Thyroid gland (tissue), 4 donors: ENCODE results near the gene PLSCR2. TPM values are rescaled to one million over a fixed set of nuclear protein-coding genes. Genes with fewer than 3 reads are reported as not detected.

ENCODE experiments used
- DNase-seq, 2 donors: peaks; one replicate each; pipeline ENCODE4 v3.0.0-alpha.2; 2019
- H3K27ac ChIP-seq, 3 donors: fragments of 200-600 bp; sonication (generic); 1 replicate in 2 of 3; 2 replicates in 1 of 3; pipeline ENCODE4 v1.5.1; 2016 to 2019; ENCODE audit warnings: mild to moderate bottlenecking in 1 of 3, moderate library complexity in 1 of 3
- H3K27me3 ChIP-seq: fragments of 200-600 bp; sonication (generic); one replicate; pipeline ENCODE4 v1.5.1; 2019
- H3K36me3 ChIP-seq, 2 donors: fragments of 200-600 bp; sonication (generic); one replicate each; pipeline ENCODE4 v1.5.1; 2016 to 2019
- H3K4me1 ChIP-seq, 2 donors: fragments of 200-600 bp; sonication (generic); one replicate each; pipeline ENCODE4 v1.5.1; 2017 to 2019
- H3K4me3 ChIP-seq, 3 donors: fragments of 200-600 bp; sonication (generic); replicated peaks in 1 of 3; 1 replicate in 2 of 3; 2 replicates in 1 of 3; pipeline ENCODE4 v1.5.1; 2016; ENCODE audit warnings: mild to moderate bottlenecking in 1 of 3
- H3K9me3 ChIP-seq: fragments of 200-600 bp; sonication (generic); one replicate; pipeline ENCODE4 v1.5.1; 2017
- POLR2A ChIP-seq, 2 donors: fragments of 450-650 bp; IDR thresholded peaks; one replicate each; pipeline ENCODE4 v1.6.1; 2017; ENCODE audit warnings: antibody characterized with exemption in 2 of 2, mild to moderate bottlenecking in 2 of 2, moderate library complexity in 1 of 2
- WGBS, 2 donors: methylation state at CpG; one replicate each; pipeline ENCODE4 v1.1.5; 2017; 5-methylcytosine and 5-hydroxymethylcytosine counted together
- intact Hi-C: fragments of 100-400 bp; cut with DNase I; formaldehyde crosslinking; loops from one replicate; pipeline ENCODE4 v1.15.1; 2023
- total RNA-seq, 4 donors: library from RNA; depleted of rRNA; stranded (reverse); fragments of >200 nt; gene quantifications; one replicate each; pipeline ENCODE4 v1.2.3, GENCODE V29; 2016
- TF ChIP-seq, protein P1 (sequence below), 6 experiments: fragments of 200-600 bp in 3 of 6; fragments of 450-650 bp in 3 of 6; sonication (generic) in 3 of 6; IDR thresholded peaks; one replicate each; pipeline ENCODE4 v1.5.1; 2016 to 2019; ENCODE audit warnings: antibody characterized with exemption in 6 of 6, mild to moderate bottlenecking in 2 of 6, inconsistent platforms in 1 of 6, moderate library complexity in 1 of 6

Gene PLSCR2
- total RNA-seq, 4 donors from 2014 or later = not detected

DNA sequence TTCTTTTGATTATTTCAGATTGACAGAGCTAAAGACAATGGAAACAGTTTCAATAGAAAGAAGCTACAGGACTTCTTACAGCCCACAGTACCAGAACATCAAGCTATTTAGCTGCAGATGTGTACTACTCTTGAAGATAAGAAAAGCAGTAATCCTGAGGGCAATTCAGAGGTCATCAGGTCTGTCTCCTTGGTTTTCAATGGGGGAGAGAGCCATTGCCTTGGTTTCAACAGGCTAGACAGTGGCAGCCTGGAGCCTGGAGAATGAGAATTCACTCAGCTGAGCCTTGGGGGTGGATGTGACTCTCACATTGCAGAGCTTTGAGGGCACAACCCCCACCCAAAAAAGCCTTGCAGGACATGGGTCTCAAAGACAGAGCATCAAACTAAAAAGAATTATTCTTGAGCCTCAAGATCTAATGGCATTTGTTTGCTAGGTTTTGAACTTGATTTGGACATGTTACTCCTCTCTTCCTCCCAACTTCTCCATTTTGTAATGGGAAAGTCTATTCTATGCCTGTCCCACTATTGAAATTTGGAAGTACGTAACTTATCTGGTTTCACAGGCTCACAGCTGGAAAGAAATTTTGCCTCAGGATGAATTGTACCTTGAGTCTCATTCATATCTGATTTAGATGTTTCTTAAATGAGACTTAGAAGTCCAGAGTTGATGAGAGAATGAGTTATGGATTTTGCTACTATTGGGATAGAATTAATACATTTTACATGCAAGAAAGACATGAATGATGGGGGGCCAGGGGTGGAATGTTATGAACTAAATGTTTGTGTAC is 38.2 kb upstream of the PLSCR2 start:
- DNase-seq = no peak
- peak overlapping the region in 1 of 3 donors; percentile 9 for H3K27ac ChIP-seq
- no peak overlapping the region for H3K4me3 ChIP-seq
- no peaks in the 10 kb centered on the region for H3K9me3 ChIP-seq
- TF ChIP-seq, protein P1, sequence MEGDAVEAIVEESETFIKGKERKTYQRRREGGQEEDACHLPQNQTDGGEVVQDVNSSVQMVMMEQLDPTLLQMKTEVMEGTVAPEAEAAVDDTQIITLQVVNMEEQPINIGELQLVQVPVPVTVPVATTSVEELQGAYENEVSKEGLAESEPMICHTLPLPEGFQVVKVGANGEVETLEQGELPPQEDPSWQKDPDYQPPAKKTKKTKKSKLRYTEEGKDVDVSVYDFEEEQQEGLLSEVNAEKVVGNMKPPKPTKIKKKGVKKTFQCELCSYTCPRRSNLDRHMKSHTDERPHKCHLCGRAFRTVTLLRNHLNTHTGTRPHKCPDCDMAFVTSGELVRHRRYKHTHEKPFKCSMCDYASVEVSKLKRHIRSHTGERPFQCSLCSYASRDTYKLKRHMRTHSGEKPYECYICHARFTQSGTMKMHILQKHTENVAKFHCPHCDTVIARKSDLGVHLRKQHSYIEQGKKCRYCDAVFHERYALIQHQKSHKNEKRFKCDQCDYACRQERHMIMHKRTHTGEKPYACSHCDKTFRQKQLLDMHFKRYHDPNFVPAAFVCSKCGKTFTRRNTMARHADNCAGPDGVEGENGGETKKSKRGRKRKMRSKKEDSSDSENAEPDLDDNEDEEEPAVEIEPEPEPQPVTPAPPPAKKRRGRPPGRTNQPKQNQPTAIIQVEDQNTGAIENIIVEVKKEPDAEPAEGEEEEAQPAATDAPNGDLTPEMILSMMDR (IDR thresholded peaks at IDR 0.05) = no peak
- TF ChIP-seq POLR2A (IDR thresholded peaks at IDR 0.05) = no peak
- 94 to 98% methylated on average over 1 of the region's 1 CpG for WGBS, 2 donors
- no peaks in the 10 kb centered on the region for H3K4me1 ChIP-seq
- H3K36me3 ChIP-seq = no peaks in the 10 kb centered on the region
- no peaks in the 10 kb centered on the region for H3K27me3 ChIP-seq
- intact Hi-C loops = no loop called here

GRCh38 chr3:146505516-146505915 is 36.2 kb upstream of the PLSCR2 start:
- intact Hi-C loops = no loop called here
- Histone ChIP-seq H3K27me3 (no peaks in the 10 kb centered on the region), H3K36me3 (no peaks in the 10 kb centered on the region), H3K4me1 (no peaks in the 10 kb centered on the region), H3K27ac (peak overlapping the region in 1 of 3 donors; percentile 32), H3K4me3 (no peak overlapping the region), H3K9me3 (no peaks in the 10 kb centered on the region)
- TF ChIP-seq, protein P1 (IDR thresholded peaks at IDR 0.05) = no peak
- TF ChIP-seq POLR2A (IDR thresholded peaks at IDR 0.05) = no peak
- no peak for DNase-seq
- 92 to 93% methylated on average over 1 of the region's 1 CpG for WGBS, 2 donors

DNA sequence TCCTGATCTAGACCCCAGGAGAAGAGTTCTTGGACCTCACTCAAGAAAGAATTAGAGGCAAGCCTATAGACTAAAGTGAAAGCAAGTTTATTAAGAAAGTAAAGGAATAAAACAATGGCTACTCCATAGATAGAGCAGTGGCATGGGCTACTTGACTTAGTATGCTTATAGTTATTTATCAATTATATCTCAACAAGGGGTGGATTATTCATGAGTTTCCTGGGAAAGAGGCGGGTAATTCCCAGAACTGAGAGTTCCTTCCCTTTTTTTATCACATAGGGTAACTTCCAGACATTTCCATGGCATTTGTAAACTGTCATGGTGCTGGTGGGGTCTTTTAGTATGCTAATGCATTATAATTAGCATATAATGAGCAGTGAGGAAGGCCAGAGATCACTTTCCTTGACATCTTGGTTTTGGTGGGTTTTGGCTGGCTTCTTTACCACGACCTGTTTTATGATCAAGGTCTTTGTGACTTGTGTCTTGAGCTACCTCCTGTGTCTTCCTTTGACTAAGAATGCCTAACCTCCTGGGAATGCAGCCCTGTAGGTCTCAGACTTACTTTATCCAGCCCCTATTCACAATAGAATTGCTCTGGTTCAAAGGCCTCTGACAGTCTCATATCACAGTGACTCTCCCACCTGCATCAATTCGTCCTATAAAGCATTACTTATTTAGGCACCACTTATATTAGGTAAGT is 35.3 kb upstream of the PLSCR2 start:
- intact Hi-C loops = no loop called here
- H3K4me1 ChIP-seq = no peaks in the 10 kb centered on the region
- no peaks in the 10 kb centered on the region for H3K9me3 ChIP-seq
- WGBS, 2 donors = 59 to 68% methylated on average over 3 of the region's 3 CpGs
- DNase-seq = no peak
- H3K27ac ChIP-seq = no peak overlapping the region
- H3K4me3 ChIP-seq = no peak overlapping the region
- TF ChIP-seq POLR2A (IDR thresholded peaks at IDR 0.05) = no peak
- TF ChIP-seq, protein P1 (IDR thresholded peaks at IDR 0.05) = no peak
- no peaks in the 10 kb centered on the region for H3K27me3 ChIP-seq
- H3K36me3 ChIP-seq = no peaks in the 10 kb centered on the region

DNA sequence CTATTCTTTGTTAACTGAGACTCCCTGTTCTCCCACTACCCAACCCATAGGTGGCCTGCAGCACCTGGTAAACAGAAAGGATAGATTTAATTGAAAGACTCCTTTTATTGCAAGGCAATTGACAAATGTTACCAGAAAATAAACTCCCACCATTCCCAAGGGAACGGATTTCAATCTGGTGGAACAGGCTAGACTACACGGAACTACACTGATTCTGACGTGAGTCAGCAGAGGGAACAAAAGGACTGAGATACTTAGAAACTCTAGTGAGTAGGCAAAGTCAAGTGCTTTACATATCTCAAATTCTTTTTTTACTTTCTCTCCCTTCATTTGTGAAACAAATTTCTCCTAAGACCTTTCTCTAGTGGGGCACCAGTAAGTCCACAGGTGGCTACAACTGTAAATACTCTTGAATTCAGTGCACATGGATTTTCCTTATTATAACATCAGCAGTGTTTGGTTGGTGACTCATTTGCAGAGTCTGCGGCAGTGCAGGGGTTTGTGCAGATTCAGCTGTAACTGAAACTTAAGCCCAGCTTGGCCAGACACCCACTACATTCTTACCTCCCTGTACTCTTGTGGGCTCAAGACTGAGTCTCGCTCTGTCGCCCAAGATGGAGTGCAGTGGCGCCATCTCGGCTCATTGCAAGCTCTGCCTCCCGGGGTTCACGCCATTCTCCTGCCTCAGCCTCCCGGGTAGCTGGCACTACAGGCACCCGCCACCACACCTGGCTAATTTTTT is 34.3 kb upstream of the PLSCR2 start:
- 89 to 91% methylated on average over 11 to 12 of the region's 12 CpGs for WGBS, 2 donors
- Histone ChIP-seq H3K9me3 (no peaks in the 10 kb centered on the region), H3K27ac (no peak overlapping the region), H3K36me3 (no peaks in the 10 kb centered on the region), H3K4me3 (no peak overlapping the region), H3K27me3 (no peaks in the 10 kb centered on the region), H3K4me1 (no peaks in the 10 kb centered on the region)
- intact Hi-C loops = no loop called here
- TF ChIP-seq, protein P1 (IDR thresholded peaks at IDR 0.05) = no peak
- no peak for TF ChIP-seq POLR2A (IDR thresholded peaks at IDR 0.05)
- DNase-seq = no peak
